Suprapubic skin (tissue), 4 donors: Measurements from ENCODE around the gene KDELR3. TPM values are rescaled to one million over a fixed set of nuclear protein-coding genes. Genes with fewer than 3 reads are reported as not detected.

Experiments
- DNase-seq, 2 donors: peaks; one replicate each; pipeline ENCODE4 v3.0.0-alpha.2; 2019; ENCODE audit warnings: low spot score in 2 of 2
- H3K27ac ChIP-seq: fragments of 200-600 bp; sonication (generic); one replicate; pipeline ENCODE4 v1.5.1; 2019
- H3K27me3 ChIP-seq: fragments of 200-600 bp; sonication (generic); one replicate; pipeline ENCODE4 v1.5.1; 2019
- H3K36me3 ChIP-seq: fragments of 200-600 bp; sonication (generic); one replicate; pipeline ENCODE4 v1.5.1; 2019
- H3K4me1 ChIP-seq: fragments of 200-600 bp; sonication (generic); one replicate; pipeline ENCODE4 v1.5.1; 2019
- H3K4me3 ChIP-seq: fragments of 200-600 bp; sonication (generic); one replicate; pipeline ENCODE4 v1.5.1; 2019; ENCODE audit warnings: mild to moderate bottlenecking
- H3K9me3 ChIP-seq: fragments of 200-600 bp; sonication (generic); one replicate; pipeline ENCODE4 v1.5.1; 2019
- CTCF ChIP-seq, 2 donors: fragments of 200-600 bp in 1 of 2; fragments of 450-650 bp in 1 of 2; sonication (generic) in 1 of 2; IDR thresholded peaks; one replicate each; pipeline ENCODE4 v1.5.1; 2016 to 2019; ENCODE audit warnings: antibody characterized with exemption in 2 of 2, mild to moderate bottlenecking in 1 of 2, moderate library complexity in 1 of 2
- EP300 ChIP-seq: sonication (generic); formaldehyde crosslinking; IDR thresholded peaks from one replicate; pipeline ENCODE4 v1.6.1; 2017; ENCODE audit warnings: antibody characterized with exemption
- POLR2A ChIP-seq, 2 donors: fragments of 450-650 bp; IDR thresholded peaks; one replicate each; pipeline ENCODE4 v1.6.1; 2017; ENCODE audit warnings: antibody characterized with exemption in 2 of 2, mild to moderate bottlenecking in 2 of 2, moderate library complexity in 2 of 2
- POLR2AphosphoS5 ChIP-seq, 3 donors: sonication (generic); formaldehyde crosslinking; IDR thresholded peaks; one replicate each; pipeline ENCODE4 v1.6.1; 2017; ENCODE audit warnings: antibody characterized with exemption in 3 of 3
- WGBS: methylation state at CpG from one replicate; pipeline ENCODE4 v1.1.5; 2018; 5-methylcytosine and 5-hydroxymethylcytosine counted together
- total RNA-seq, 4 donors: library from RNA; depleted of rRNA; stranded (reverse); fragments of >200 nt; gene quantifications; one replicate each; pipeline ENCODE4 v1.1.0, GENCODE V29; 2016

KDELR3 gene
- total RNA-seq, 4 donors from 2014 or later = 2.8 to 6.7 (median 3.9) TPM

- Histone ChIP-seq H3K27me3 (peaks cover 10% of the 10 kb centered on the region), H3K4me1 (no peaks in the 10 kb centered on the region), H3K36me3 (no peaks in the 10 kb centered on the region), H3K9me3 (no peaks in the 10 kb centered on the region), H3K4me3 (no peak overlapping the region), H3K27ac (no peak overlapping the region)
- no peak for TF ChIP-seq CTCF (IDR thresholded peaks at IDR 0.05)
- no peak for TF ChIP-seq POLR2AphosphoS5 (IDR thresholded peaks at IDR 0.05)
- no peak for TF ChIP-seq EP300
- no peak for TF ChIP-seq POLR2A (IDR thresholded peaks at IDR 0.05)
- WGBS = 94% methylated on average over 6 of the region's 9 CpGs
- no peak for DNase-seq
Observed at GRCh38 chr22:38437416-38437815, 30.5 kb upstream of the KDELR3 start.

GRCh38 chr22:38440747-38441350 lies 27.0 kb upstream of the KDELR3 start:
- WGBS = 79% methylated on average over 13 of the region's 14 CpGs
- Histone ChIP-seq H3K36me3 (no peaks in the 10 kb centered on the region), H3K4me1 (no peaks in the 10 kb centered on the region), H3K9me3 (no peaks in the 10 kb centered on the region), H3K4me3 (no peak overlapping the region), H3K27ac (no peak overlapping the region), H3K27me3 (peaks cover 27% of the 10 kb centered on the region)
- no peak for DNase-seq
- no peak for TF ChIP-seq POLR2AphosphoS5 (IDR thresholded peaks at IDR 0.05)
- TF ChIP-seq EP300 = no peak
- no peak for TF ChIP-seq CTCF (IDR thresholded peaks at IDR 0.05)
- TF ChIP-seq POLR2A (IDR thresholded peaks at IDR 0.05) = no peak

- Histone ChIP-seq H3K4me3 (no peak overlapping the region), H3K27me3 (peaks cover 31% of the 10 kb centered on the region), H3K4me1 (no peaks in the 10 kb centered on the region), H3K36me3 (no peaks in the 10 kb centered on the region), H3K27ac (no peak overlapping the region), H3K9me3 (no peaks in the 10 kb centered on the region)
- TF ChIP-seq EP300 (no peak), POLR2A (IDR thresholded peaks at IDR 0.05) (no peak), CTCF (IDR thresholded peaks at IDR 0.05) (no peak), POLR2AphosphoS5 (IDR thresholded peaks at IDR 0.05) (no peak)
- 63% methylated on average over 12 of the region's 16 CpGs for WGBS
- no peak for DNase-seq
Observed at GRCh38 chr22:38441620-38442287, 26.1 kb upstream of the KDELR3 start.

GRCh38 chr22:38442967-38443627 lies 24.8 kb upstream of the KDELR3 start:
- WGBS = 76% methylated on average over 13 of the region's 13 CpGs
- no peaks in the 10 kb centered on the region for H3K4me1 ChIP-seq
- H3K27me3 ChIP-seq = peaks cover 31% of the 10 kb centered on the region
- H3K9me3 ChIP-seq = no peaks in the 10 kb centered on the region
- H3K36me3 ChIP-seq = no peaks in the 10 kb centered on the region
- TF ChIP-seq EP300 (no peak), POLR2AphosphoS5 (IDR thresholded peaks at IDR 0.05) (no peak), POLR2A (IDR thresholded peaks at IDR 0.05) (no peak), CTCF (IDR thresholded peaks at IDR 0.05) (no peak)
- no peak overlapping the region for H3K27ac ChIP-seq
- no peak overlapping the region for H3K4me3 ChIP-seq
- no peak for DNase-seq
